T-helper 1 cell (primary cell): ENCODE results near the gene LAMA4.

Experiments used
- DNase-seq, 5 donors: peaks; one replicate each; pipeline ENCODE4 v3.0.0-alpha.2; 2012 to 2020

Gene LAMA4

DNA sequence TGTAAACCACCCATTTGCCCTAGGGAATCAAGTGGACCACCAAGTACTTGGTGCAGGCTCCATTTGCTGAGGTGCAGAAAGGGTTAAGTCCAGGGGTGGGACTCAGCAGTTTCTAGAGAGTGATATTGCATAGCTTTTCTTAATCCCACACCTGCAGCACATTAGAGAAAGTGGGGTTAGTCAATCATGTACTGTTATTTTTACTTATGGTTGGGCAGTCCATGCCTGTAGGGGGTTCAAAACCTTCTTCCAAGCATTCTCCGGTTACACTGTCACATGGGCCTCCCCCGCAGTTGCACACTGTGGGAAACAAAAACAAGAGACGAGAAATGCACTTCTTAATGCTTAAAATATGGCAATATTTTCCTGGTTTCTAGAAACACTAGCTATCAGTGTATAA, 65.5 kb downstream of the LAMA4 start:
- no peak for DNase-seq

DNA sequence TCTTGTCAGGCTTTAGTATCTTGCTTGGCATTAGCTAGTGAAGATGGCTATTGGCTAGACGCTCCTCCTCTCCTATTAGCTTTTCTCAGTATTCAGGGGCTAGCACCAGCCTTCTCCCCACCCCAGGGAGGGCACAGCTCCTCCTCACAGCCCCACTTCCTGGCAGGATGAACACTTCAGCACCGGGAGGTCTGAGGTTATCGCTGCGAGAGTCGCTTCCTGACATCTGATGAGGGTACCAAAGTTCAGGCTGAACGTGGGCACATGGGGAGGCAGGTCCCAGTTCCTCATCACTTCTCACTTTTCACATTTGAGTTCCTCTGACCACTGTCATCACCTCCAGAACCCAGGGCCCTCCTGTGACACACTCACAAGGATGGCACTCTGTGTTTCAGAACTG, 66.6 kb downstream of the LAMA4 start:
- DNase-seq, result no peak

DNA sequence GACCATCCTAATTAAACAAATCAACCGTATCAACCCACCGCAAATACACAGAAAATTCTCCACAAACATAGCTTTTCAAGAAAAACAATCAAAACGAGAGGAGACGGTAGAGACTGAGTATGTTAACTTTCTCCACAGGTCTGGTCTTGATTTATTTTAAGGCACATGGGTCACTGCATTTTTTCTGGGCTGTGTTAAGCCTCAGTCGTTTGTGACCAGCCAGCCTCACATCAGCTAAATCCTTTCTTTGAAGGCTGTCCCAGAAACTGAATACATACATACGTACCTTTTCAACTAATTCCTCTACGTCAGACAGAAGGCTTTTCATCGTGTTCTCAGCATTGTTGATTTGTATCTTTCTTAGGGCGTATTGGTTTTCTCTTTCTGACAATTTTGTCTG, 69.4 kb downstream of the LAMA4 start:
- DNase-seq, result no peak

DNA sequence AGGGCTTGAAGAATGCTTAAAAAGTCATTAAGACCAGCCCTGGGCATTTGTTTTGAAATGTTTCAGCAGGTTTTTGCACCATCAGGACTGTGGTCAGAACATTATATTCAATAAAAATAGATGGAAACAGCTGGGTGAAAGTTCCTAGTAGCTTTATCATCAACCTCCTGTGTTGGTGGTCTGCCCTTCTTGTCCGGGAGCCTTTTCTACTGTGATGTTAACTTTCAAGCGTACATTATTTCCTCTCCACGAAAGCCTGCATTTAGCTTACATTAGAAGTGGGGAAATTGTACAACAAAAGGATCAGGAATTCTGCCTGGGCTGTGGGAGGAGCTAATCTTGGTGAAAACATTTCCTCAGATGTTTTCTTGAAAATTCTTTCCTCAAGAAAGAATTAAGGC, 71.1 kb downstream of the LAMA4 start:
- no peak for DNase-seq

DNA sequence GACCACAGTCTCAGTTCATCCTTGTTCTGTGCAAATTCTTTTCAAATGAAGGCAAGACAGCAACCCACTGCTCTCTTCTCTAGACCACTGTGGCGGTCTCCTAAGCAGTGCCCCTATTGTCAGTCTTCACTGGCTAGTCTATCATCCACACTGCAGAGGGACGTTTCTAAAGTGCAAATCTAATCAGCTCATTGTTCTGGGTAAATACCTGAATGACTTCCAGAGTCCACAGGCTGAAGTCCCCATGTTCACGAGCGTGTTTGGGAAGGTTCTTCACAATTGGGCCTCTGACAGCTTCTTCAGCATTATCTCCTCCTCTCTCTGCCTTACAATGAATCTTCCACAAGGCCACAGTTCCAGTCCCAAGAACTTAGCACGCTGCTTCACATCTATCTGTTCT, 73.2 kb downstream of the LAMA4 start:
- DNase-seq, result no peak

DNA sequence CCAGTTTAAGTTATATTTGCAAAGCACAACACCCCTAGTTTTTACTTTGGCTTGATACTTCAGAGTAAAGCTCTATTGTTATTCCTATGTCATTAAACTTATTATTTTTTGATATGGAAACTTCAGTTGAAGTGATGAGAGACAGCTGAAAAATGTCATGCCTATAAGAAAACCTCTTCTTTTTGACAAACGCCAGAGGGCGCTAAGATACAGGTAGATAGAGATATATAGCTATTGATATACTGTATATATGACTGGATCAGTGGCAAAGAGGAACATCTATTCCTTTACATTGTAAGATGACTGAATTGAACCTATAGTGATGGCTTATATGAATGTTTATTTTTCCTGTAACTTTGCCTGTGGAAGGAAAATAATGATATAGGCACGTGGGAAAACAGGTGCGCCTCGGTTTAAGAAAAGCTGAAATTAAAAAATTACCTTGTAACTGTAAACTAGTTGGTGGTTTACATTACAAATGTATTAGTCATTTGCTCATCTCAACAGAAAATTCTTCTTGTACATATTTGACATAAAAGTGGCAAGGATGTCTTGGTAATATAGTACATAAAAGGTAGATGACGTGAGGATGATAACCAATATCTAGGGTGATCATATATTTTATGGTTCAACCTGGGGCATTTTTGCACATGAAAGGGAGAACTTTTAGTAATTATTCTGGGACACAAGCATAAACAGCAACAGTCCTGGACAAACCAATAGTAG, 74.1 kb downstream of the LAMA4 start:
- peak in 4 of 5 donors; percentile 32 to 73 (median 41) for DNase-seq

DNA sequence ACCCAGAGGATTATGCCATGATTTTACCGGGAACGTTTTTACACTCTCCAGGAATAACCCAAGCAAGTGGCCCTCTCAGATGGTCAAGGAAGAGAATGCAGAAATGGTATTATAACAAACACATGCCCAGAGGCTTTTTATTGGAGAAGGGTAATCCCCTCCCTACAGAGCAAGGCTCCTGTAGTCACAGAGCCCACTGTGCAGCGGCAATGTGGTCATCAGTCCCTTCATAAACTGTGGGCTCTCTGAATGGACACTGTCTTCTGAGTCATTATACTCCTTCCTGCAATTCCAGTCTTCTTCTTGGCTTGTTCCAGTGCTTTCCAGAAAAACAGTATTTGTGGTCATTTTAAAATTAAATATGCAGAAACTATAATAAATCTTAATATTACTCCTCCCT, 74.7 kb downstream of the LAMA4 start:
- DNase-seq, result no peak

DNA sequence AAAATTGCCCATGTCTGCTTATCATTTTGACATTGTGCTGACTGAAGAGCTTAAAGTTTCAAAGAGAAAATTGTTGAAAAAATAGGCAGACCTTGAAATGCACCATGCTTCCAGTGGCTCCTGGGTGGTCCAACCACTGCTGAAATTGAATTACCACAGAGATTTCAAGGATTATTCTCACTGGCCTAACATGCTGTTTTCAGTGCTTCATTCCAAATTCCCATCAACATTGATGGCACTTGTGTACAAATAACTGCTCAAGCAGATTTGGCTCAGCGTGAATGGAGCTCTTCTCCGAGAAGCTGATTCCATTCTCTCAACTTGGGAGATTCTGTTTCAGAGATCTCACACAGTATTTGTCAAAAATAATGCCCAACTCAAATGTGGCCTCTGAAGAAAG, 75.5 kb downstream of the LAMA4 start:
- DNase-seq, result no peak

DNA sequence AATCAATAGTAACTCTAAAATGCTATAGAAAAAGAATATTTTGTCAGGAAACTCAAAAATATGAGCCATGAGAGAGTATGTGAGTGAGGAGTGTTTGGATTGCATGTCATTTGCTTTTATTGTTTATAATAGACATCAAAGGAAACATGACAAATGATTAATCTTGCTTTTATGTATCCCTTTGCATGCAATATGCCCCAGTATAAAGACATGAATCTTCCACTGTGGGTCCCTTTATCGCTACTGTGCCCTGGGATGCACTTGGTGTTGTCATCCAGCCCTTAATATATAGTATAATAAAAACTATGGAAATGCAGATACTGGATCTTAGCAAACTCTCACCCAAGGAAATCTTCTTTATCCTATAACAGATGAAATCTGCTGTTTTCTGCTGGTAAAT, 77.3 kb downstream of the LAMA4 start:
- no peak for DNase-seq

DNA sequence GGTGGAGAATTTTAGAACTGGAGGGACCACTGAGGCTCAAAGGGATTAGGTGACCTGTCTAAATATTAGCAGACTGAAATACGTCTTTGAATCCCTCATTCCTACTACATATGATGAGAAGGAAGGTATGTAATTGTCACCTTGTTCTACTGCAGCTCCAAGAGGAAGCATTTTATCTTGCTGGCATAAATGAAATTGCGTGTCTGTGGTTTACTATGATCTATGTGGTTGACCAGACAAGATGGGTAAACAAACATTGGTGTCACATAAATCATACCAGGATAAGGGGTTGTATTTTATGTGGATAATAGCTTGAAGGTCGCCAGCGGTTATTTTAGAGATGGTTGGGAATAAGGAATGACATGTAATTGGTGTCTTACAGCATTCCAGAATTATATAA, 78.2 kb downstream of the LAMA4 start:
- DNase-seq, result no peak

DNA sequence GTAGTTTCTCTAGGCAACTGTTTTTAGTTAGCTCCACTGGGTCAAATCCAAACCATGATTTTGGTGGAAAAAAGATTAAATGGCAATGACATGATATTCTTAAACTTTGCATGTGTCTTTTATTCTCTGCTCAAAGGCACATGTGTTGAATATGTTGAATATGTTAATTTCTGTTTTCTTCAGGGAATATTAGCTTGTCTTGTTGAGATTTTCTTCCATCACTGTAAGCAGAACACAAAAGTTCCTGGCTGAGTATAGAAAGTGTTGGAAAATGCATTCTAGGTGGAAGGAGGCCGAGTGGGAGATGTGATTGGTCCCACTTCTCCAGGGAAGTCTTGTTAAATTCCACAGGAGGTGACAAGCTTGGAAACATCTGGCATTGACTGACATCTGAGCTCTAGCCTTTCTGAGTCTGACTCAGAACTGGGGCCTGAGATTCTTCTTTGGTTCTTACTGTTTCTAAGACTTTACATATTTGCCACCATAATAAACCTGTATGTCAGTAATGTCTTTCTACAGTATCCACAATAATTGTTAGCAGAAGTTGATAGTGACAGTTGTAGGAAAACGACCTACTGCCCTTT, 81.1 kb downstream of the LAMA4 start:
- no peak for DNase-seq

DNA sequence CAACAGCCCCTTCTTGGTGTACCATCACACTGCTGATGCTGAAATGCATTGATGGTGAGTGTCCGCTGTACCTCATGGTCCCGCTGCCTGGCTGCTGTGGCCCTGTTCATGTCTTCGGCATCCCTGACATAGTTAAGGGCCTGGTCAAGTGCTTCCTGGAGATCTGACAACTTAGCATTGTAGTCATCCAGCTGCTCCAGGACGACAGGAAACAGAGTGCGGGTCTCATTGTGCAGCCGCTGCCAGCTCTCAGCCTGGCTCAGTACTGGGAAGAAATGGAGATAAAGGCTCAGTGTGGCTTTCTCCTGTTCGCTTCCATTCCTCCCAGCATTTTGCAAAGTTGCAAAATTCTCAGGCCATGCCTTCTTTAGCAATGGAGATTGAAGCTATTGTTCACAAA, 81.8 kb downstream of the LAMA4 start:
- DNase-seq, result no peak

DNA sequence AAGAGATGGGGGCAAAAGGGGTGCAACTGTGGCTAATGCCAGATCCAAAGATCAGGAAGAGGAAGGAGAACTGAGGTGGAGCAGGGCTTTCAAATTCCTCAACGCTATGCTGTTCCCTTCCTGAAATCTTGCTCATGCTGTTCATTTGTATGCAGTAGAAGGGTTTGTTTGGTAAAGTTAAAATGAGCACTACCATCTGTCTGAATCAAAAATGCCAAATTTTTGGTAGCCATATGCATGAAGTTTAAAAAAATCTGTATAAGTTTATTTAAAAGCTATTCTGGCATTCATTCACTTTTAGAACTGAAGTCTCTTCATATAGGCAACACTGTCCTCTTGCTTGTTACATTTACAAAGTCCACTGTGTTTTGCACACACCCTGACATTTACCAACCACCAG, 84.8 kb downstream of the LAMA4 start:
- DNase-seq, result no peak

DNA sequence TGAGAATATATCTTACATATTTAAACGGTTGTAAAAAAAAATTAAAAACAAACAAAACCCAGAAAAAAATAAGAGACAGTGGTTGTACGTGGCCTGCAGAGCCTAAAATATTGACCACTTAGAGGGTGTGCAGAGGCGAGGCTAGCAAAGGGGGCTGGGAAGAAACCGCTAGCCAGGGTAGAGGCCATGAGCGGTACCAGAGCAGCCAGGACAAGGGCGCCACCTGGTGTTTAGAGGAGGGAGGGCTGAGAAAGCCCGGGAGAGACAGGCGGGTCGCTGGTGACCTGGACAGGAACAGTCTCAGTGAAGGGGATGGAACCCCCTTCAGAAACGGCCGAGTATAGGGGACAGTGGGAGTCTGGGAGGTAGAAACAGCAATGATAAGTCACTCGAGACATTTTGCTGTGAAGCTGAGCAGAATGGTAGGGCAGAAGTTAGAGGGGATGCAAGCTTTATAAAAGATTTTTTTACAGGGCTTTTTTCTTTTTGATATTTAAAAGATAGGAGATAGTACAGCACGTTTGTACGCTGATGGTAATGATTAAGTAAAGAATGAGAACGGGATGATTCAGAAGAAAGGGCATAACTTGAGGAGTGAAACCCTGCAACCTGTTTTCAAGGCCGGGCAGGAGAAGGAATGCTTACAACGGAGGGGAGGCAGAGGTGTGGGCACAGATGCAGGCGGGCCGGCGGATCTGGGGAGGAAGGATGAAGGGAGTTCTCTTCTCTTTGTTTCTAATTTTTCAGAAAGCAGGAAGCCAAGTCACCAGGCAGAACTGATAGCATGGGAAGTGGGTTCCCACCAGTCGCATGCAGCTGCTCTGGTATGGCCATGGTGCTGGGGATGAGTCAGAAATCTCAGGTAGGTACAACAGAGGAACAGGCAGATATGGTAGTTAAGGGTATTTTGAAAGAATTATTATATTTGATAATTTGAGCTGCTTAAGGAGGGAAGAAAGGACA, 90.8 kb downstream of the LAMA4 start:
- peak; percentile 39 to 68 (median 58) for DNase-seq

DNA sequence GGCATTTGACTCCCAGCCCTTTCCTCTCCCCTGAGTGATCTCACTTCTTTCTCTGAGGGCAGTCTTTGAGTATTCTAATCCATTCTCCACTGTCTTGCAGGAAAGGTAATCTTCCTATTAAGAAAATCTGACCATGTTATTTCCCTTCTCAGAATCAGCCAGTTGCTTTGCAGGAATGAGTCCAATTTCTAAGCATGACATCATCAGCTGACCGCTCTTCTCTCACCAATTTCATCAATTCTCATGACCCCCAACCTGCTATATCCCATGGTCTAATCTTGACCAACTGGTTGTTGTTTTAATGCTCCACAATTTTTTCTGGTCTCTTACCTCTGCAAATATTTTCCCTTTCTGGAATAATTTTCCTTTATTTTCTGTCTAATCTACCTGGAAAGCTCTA, 93.6 kb downstream of the LAMA4 start:
- no peak for DNase-seq

DNA sequence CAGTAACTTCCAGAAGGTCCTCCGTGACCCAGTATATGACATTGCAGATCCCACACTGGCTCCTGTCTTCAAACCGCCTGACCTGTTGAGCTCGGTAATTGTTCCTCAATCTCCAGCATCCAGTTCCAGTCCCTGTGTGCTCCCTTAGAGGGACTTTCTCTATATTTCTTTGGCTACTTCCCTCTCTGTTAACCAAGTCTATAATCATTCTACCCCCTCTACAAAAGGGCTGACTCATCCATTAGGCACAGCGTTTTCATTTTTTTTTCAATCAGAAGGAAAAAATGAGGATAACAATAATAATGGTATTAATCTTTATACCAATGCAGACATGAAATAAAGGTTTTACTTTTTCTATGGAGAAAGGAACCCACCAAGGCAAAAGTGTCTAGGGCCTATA, 97.7 kb downstream of the LAMA4 start:
- DNase-seq, result no peak

DNA sequence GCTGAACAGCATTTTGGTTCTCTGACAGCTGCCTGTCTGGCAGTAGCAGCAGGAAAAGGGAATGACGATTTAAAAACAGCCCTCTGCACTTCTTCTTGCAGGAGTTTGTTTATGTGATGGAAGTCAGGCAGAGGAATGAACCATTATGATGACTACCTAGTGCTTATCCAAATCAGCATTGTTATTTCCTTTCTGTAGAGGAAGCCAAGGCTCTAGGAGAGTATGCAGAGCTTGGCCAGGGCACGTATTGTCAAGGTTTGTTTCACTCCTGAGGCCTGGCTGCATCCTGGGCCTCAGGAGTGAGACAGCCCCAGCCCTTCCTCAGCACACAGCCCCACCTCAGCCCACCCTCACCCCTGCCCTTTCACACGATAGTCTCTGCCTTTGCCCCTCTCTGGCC, 98.5 kb downstream of the LAMA4 start:
- DNase-seq, result no peak

DNA sequence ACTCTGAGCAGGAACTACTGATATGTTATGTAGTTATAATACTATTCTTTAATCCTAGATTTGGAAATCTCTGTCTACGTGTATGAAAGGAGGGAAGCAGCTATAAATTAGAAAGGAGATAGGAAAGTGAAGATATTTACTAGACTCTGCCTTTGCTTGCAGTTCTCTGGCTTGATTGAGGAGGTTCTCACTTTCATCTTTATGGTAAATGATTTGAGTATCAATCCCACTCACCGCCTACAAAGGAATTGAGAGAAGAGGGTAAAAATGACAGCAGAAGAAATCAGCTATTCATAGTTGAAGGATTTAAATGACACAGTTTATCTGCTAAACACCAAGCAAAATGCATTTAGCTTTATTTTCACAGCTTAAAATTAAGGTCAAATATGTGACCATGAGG, 99.7 kb downstream of the LAMA4 start:
- no peak for DNase-seq

DNA sequence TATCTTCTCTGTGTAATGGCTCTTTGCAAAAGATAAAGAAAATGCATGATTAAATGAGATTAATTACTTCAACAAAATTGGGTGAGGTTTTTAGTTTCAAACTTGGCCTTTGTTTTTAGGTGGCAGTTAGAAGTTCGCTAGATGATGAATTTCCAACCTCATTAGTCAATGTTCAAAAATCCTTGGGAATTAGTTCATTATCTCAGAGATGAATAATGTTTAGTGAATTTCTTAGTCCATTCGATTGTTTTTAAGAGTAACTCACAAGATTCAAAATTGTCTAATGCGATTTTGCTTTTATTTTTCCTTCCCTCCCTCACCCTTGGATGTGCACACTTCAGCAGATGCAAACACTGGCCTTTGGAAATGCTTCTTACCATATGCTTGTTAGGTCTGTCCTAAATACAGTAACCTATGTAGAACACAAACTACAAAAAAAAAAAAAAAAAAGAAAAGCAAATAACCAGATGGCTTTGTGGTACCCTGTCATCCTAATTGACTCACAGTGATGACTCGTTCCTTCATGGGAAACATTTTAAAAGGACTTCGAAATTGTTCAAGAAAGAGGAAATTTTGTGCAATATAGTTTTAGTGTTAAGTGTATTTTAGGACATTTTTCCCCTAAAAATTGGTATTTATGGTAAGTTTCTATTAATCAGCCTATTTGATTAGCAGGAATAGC, 100.3 kb downstream of the LAMA4 start:
- DNase-seq, result peak in 1 of 5 donors; percentile 14

DNA sequence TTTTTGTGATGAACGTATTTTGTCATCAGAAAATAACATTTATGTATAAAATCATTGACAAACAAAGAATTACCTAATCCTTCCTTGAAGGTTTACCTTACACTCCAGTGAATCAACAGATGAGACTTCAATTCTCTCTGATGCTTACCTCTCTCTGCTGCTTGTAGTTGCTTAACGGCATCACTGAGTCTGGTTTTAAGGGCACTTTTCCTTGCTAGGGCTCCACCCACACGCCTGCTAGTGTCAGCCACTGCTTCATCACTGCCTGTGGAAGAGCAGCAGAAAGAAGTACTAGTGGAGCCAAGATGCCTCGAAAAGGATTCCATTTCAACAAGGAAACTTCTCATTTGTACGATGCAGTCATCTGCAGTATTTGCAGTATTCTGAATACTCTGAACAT, 104.0 kb downstream of the LAMA4 start:
- no peak for DNase-seq

DNA sequence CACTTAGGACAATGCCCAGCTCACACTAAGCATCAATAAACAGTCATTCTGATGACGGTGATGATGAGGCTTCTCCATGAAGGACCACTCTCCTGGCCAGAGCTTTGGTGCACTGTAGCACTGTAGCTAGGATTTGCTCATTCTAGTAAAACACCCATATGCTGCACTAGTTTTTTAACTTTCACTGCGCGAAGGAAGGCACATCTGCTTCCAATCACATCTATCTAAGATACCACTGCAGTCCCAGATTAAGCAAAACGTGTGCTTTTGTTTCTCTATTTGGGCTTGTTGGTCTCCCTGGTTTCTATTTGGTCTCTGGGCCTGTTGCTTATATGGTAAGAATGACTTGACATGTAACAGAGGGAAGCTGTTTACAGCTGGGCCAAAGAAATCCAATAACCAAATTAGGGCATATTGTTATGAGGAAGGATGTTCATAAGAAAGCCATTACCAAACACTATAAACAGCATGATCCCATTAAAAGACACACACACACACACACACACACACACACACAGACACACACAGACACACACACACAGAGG, 104.6 kb downstream of the LAMA4 start:
- no peak for DNase-seq

DNA sequence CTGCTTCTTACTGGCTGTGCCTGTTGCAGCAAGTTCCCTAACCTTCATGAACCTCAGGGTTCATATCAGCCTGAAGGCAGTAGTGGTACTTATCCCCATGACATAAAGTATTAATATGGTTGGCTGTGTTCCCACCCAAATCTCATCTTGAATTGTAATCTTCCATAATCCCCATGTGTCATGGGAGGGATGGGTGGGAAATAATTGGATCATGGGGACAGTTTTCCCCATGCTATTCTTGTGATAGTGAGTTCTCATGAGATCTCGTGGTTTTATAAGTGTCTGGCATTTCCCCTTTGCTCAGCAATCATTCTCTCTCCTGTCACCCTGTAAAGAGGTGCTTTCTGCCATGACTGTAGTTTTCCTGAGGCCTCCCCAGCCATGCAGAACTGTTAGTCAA, 105.1 kb downstream of the LAMA4 start:
- no peak for DNase-seq

DNA sequence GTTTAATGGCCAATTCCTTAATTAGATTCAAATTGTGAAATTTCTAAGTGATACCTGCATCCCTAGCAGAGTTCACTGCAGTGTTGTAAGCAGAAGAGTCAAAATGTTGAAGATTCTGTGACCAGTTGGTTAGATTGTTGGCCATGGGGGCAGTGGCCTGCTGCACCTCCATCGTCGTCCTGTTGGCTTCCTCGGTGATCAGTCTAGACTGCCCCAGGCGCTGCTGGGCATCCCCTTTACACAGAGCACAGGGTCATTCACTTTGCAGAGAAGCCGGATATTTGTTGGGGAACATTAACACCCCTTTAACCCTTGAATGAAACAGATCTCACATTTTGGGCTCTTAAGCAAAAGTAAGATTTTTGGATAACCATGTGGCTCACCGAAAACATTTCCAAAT, 106.3 kb downstream of the LAMA4 start:
- no peak for DNase-seq
